Measurements from ENCODE around the gene TMEM145. TPM values are rescaled to one million over a fixed set of nuclear protein-coding genes. Genes with fewer than 3 reads are reported as not detected.

TMEM145 gene
- total RNA-seq, 1 experiment from 2014 or later, result 1.1 TPM

GRCh38 chr19:42357290-42357689 lies 44.2 kb downstream of the TMEM145 start:
- no peak for DNase-seq (ENCODE audit: low read depth)

GRCh38 chr19:42360787-42361544 lies 47.9 kb downstream of the TMEM145 start:
- peak; percentile 58 for DNase-seq (ENCODE audit: low read depth)

- DNase-seq (ENCODE audit: low read depth), result no peak
Measured at GRCh38 chr19:42361545-42361910, 48.4 kb downstream of the TMEM145 start.

GRCh38 chr19:42362342-42362741 lies 49.2 kb downstream of the TMEM145 start:
- no peak for DNase-seq (ENCODE audit: low read depth)

- no peak for DNase-seq (ENCODE audit: low read depth)
Measured at GRCh38 chr19:42362891-42363440, 49.9 kb downstream of the TMEM145 start.

GRCh38 chr19:42363614-42364346 lies 50.7 kb downstream of the TMEM145 start:
- no peak for DNase-seq (ENCODE audit: low read depth)

- DNase-seq (ENCODE audit: low read depth), result no peak
Measured at GRCh38 chr19:42366673-42367072, 53.6 kb downstream of the TMEM145 start.

GRCh38 chr19:42367929-42368328 lies 54.8 kb downstream of the TMEM145 start:
- no peak for DNase-seq (ENCODE audit: low read depth)

- DNase-seq (ENCODE audit: low read depth), result no peak
Measured at GRCh38 chr19:42368360-42368759, 55.3 kb downstream of the TMEM145 start.

GRCh38 chr19:42368765-42369164 lies 55.7 kb downstream of the TMEM145 start:
- no peak for DNase-seq (ENCODE audit: low read depth)

GRCh38 chr19:42369433-42370067 lies 56.4 kb downstream of the TMEM145 start:
- no peak for DNase-seq (ENCODE audit: low read depth)

- DNase-seq (ENCODE audit: low read depth), result no peak
Measured at GRCh38 chr19:42370068-42370520, 57.0 kb downstream of the TMEM145 start.

- no peak for DNase-seq (ENCODE audit: low read depth)
Measured at GRCh38 chr19:42370626-42371175, 57.6 kb downstream of the TMEM145 start.

Small RNAs within 50 kb of the gene (small RNA-seq; reads per million reads assigned to genes)
- gene MIR8077, result not detected

Other genes with a start within 250 kb of the TMEM145 start
- gene GRIK5, start 243.1 kb upstream of the TMEM145 start, total RNA-seq (2014; rRNA removed; shearing (Covaris generic)), result not detected in 2 replicates
- 26.9 and 37.8 TPM in 2 replicates for gene ZNF574, start 237.1 kb upstream of the TMEM145 start, total RNA-seq (2014; rRNA removed; shearing (Covaris generic))
- gene POU2F2, start 180.9 kb upstream of the TMEM145 start, total RNA-seq (2014; rRNA removed; shearing (Covaris generic)), result 2.6 and 5.4 TPM in 2 replicates
- 38.2 and 43.6 TPM in 2 replicates for gene DEDD2, start 95.6 kb upstream of the TMEM145 start, total RNA-seq (2014; rRNA removed; shearing (Covaris generic))
- 8.7 and 9.2 TPM in 2 replicates for gene ZNF526, start 93.0 kb upstream of the TMEM145 start, total RNA-seq (2014; rRNA removed; shearing (Covaris generic))
- gene GSK3A, start 70.7 kb upstream of the TMEM145 start, total RNA-seq (2014; rRNA removed; shearing (Covaris generic)), result 25.6 and 32.8 TPM in 2 replicates
- gene ERF, start 58.2 kb upstream of the TMEM145 start, total RNA-seq (2014; rRNA removed; shearing (Covaris generic)), result 73.0 and 102 TPM in 2 replicates
- 12.0 and 22.6 TPM in 2 replicates for gene CIC, start 44.1 kb upstream of the TMEM145 start, total RNA-seq (2014; rRNA removed; shearing (Covaris generic))
- 1.2 and 2.8 TPM in 2 replicates for gene PRR19, start 11.2 kb upstream of the TMEM145 start, total RNA-seq (2014; rRNA removed; shearing (Covaris generic))
- 98.5 and 110 TPM in 2 replicates for gene PAFAH1B3, start 10.7 kb upstream of the TMEM145 start, total RNA-seq (2014; rRNA removed; shearing (Covaris generic))
- 13.2 TPM in 2 replicates for gene MEGF8, start 12.3 kb downstream of the TMEM145 start, total RNA-seq (2014; rRNA removed; shearing (Covaris generic))
- gene CNFN, start 77.0 kb downstream of the TMEM145 start, total RNA-seq (2014; rRNA removed; shearing (Covaris generic)), result not detected in 2 replicates
- gene LIPE, start 114.1 kb downstream of the TMEM145 start, total RNA-seq (2014; rRNA removed; shearing (Covaris generic)), result not detected in 2 replicates
- not detected in 2 replicates for gene CXCL17, start 129.6 kb downstream of the TMEM145 start, total RNA-seq (2014; rRNA removed; shearing (Covaris generic))
- gene CEACAM1, start 215.2 kb downstream of the TMEM145 start, total RNA-seq (2014; rRNA removed; shearing (Covaris generic)), result not detected in 2 replicates

All from HT1080 (cell line).